Measurements from ENCODE around the gene WNT7A. TPM values are rescaled to one million over a fixed set of nuclear protein-coding genes. Genes with fewer than 3 reads are reported as not detected.

The WNT7A gene
- total and polyA plus RNA-seq, 4 donors: 1.7 to 4.8 (median 2.0) TPM

GRCh38 chr3:13829311-13829710, 50.6 kb downstream of the WNT7A start:
- peaks cover 0 to 7% (median 0%) of the 10 kb centered on the region in 5 donors for H3K4me1 ChIP-seq (ENCODE audit: control insufficient read depth in 5 of 5, insufficient read depth in 5 of 5, low read length in 5 of 5)
- DNase-seq (no peak), ATAC-seq (ENCODE audit: insufficient read depth, low FRiP score) (no peak)
- H3K27ac ChIP-seq (ENCODE audit: low read depth in 1 of 2, low read length in 1 of 2): no peak overlapping the region
- no peak for TF ChIP-seq CTCF (IDR thresholded peaks at IDR 0.05; ENCODE audit: control extremely low read depth, extremely low read depth)
- H3K4me3 ChIP-seq: no peak overlapping the region
- no peaks in the 10 kb centered on the region for H3K27me3 ChIP-seq (ENCODE audit: control insufficient read depth in 3 of 3, insufficient read depth in 3 of 3, low read length in 2 of 3)
- no peaks in the 10 kb centered on the region for H3K36me3 ChIP-seq (ENCODE audit: control insufficient read depth in 4 of 4, insufficient read depth in 4 of 4, low read length in 4 of 4)
- 88 to 89% methylated on average over 11 of the region's 11 CpGs for WGBS, 2 donors
- peaks cover 0 to 17% (median 0%) of the 10 kb centered on the region in 4 donors for H3K9me3 ChIP-seq (ENCODE audit: control insufficient read depth in 4 of 4, insufficient read depth in 3 of 4, low read length in 3 of 4)
- H3K9ac ChIP-seq (ENCODE audit: insufficient read depth in 1 of 2, low read length in 2 of 2): no peak overlapping the region

GRCh38 chr3:13828501-13829265, 51.2 kb downstream of the WNT7A start:
- Histone ChIP-seq H3K27me3 (ENCODE audit: control insufficient read depth in 3 of 3, insufficient read depth in 3 of 3, low read length in 2 of 3) (no peaks in the 10 kb centered on the region), H3K27ac (ENCODE audit: low read depth in 1 of 2, low read length in 1 of 2) (no peak overlapping the region), H3K36me3 (ENCODE audit: control insufficient read depth in 4 of 4, insufficient read depth in 4 of 4, low read length in 4 of 4) (no peaks in the 10 kb centered on the region), H3K9ac (ENCODE audit: insufficient read depth in 1 of 2, low read length in 2 of 2) (no peak overlapping the region), H3K9me3 (ENCODE audit: control insufficient read depth in 4 of 4, insufficient read depth in 3 of 4, low read length in 3 of 4) (peaks cover 0 to 17% (median 0%) of the 10 kb centered on the region in 4 donors), H3K4me1 (ENCODE audit: control insufficient read depth in 5 of 5, insufficient read depth in 5 of 5, low read length in 5 of 5) (peaks cover 0 to 7% (median 0%) of the 10 kb centered on the region in 5 donors), H3K4me3 (no peak overlapping the region)
- 80 to 83% methylated on average over 9 of the region's 9 CpGs for WGBS, 2 donors
- no peak for DNase-seq
- TF ChIP-seq CTCF (IDR thresholded peaks at IDR 0.05; ENCODE audit: control extremely low read depth, extremely low read depth): no peak
- no peak for ATAC-seq (ENCODE audit: insufficient read depth, low FRiP score)

GRCh38 chr3:13827699-13828098, 52.2 kb downstream of the WNT7A start:
- 77 to 92% methylated on average over 7 of the region's 7 CpGs for WGBS, 2 donors
- no peak for TF ChIP-seq CTCF (IDR thresholded peaks at IDR 0.05; ENCODE audit: control extremely low read depth, extremely low read depth)
- no peaks in the 10 kb centered on the region for H3K27me3 ChIP-seq (ENCODE audit: control insufficient read depth in 3 of 3, insufficient read depth in 3 of 3, low read length in 2 of 3)
- no peaks in the 10 kb centered on the region for H3K36me3 ChIP-seq (ENCODE audit: control insufficient read depth in 4 of 4, insufficient read depth in 4 of 4, low read length in 4 of 4)
- no peak overlapping the region for H3K4me3 ChIP-seq
- H3K27ac ChIP-seq (ENCODE audit: low read depth in 1 of 2, low read length in 1 of 2): no peak overlapping the region
- peaks cover 0 to 17% (median 0%) of the 10 kb centered on the region in 4 donors for H3K9me3 ChIP-seq (ENCODE audit: control insufficient read depth in 4 of 4, insufficient read depth in 3 of 4, low read length in 3 of 4)
- H3K9ac ChIP-seq (ENCODE audit: insufficient read depth in 1 of 2, low read length in 2 of 2): no peak overlapping the region
- ATAC-seq (ENCODE audit: insufficient read depth, low FRiP score): no peak
- H3K4me1 ChIP-seq (ENCODE audit: control insufficient read depth in 5 of 5, insufficient read depth in 5 of 5, low read length in 5 of 5): peaks cover 0 to 3% (median 0%) of the 10 kb centered on the region in 5 donors
- DNase-seq: no peak
